ENCODE measurements around the gene TTC23L. TPM values are rescaled to one million over a fixed set of nuclear protein-coding genes. Genes with fewer than 3 reads are reported as not detected.

TTC23L gene
- total RNA-seq, 1 donor from 2014 or later: under 0.01 TPM

DNA sequence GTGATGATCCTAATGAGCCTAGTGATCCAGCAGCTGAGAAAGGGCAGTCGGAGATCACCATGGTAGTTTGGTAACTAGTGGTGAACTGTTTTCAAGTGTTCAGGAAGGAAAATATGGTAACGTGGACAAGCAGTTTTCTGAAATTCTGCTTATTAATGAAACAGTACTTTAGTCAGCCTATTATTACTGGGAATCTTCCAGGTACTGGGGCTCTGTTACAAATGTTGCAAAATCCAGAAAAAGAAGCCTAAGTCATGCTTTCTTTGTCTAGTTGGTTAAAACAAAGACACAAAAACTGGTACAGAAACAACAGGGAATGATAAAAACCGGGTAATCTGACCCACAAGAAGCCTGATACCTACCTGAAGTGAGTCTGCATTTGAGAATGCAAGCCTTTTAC is 18.2 kb downstream of the TTC23L start:
- TF ChIP-seq, protein P1, sequence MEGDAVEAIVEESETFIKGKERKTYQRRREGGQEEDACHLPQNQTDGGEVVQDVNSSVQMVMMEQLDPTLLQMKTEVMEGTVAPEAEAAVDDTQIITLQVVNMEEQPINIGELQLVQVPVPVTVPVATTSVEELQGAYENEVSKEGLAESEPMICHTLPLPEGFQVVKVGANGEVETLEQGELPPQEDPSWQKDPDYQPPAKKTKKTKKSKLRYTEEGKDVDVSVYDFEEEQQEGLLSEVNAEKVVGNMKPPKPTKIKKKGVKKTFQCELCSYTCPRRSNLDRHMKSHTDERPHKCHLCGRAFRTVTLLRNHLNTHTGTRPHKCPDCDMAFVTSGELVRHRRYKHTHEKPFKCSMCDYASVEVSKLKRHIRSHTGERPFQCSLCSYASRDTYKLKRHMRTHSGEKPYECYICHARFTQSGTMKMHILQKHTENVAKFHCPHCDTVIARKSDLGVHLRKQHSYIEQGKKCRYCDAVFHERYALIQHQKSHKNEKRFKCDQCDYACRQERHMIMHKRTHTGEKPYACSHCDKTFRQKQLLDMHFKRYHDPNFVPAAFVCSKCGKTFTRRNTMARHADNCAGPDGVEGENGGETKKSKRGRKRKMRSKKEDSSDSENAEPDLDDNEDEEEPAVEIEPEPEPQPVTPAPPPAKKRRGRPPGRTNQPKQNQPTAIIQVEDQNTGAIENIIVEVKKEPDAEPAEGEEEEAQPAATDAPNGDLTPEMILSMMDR (IDR thresholded peaks at IDR 0.05; ENCODE audit: insufficient read depth, low read length, severe bottlenecking): no peak
- no peak for FAIRE-seq
- Histone ChIP-seq H3K4me3 (ENCODE audit: low read depth, low read length) (no peak overlapping the region), H3K36me3 (ENCODE audit: control insufficient read depth, insufficient read depth, low read length) (no peaks in the 10 kb centered on the region), H3K27me3 (ENCODE audit: control insufficient read depth, insufficient read depth, low read length) (no peaks in the 10 kb centered on the region)
- DNase-seq (ENCODE audit: low read depth): no peak

DNA sequence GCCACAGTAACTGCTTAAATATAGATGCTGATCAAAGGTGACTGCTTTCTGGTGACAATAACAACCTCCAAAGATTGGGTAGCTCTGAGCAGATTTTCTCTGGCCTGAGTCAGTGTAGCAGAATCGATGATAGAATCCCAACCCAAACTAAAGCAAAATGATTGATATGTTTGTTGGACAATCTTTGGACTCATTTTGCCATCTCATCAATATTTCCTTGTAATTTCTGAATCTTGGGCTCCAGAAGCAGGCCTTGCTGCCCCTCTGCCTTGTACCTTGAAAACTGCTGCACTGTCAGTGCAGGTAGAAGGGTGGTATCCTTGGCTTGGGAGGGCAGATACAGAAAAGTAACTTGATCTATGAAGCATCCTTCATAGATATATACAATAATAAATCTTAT is 18.9 kb downstream of the TTC23L start:
- TF ChIP-seq, protein P1 (IDR thresholded peaks at IDR 0.05; ENCODE audit: insufficient read depth, low read length, severe bottlenecking): no peak
- DNase-seq (ENCODE audit: low read depth): no peak
- no peak overlapping the region for H3K4me3 ChIP-seq (ENCODE audit: low read depth, low read length)
- FAIRE-seq: no peak
- H3K27me3 ChIP-seq (ENCODE audit: control insufficient read depth, insufficient read depth, low read length): no peaks in the 10 kb centered on the region
- H3K36me3 ChIP-seq (ENCODE audit: control insufficient read depth, insufficient read depth, low read length): no peaks in the 10 kb centered on the region

DNA sequence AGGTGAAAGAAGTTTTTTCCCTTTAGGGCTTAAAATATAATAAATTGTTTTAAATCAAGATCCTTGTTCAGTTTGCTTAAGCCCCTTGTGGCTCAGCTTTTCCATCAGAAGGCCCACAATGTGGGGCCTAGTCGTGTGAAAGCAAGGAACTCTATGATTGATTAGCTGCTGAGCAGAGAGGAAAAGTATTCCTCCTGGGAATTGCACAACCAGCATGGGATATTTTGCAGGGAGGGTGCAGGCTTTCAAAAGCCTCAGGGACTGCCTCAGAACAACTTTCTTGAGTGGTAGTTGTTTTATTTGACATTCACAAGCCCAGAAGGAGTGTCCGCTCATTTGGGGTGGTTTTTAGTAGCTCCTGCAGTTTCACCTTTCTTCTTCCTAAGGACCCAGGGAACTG is 19.8 kb downstream of the TTC23L start:
- Histone ChIP-seq H3K36me3 (ENCODE audit: control insufficient read depth, insufficient read depth, low read length) (no peaks in the 10 kb centered on the region), H3K27me3 (ENCODE audit: control insufficient read depth, insufficient read depth, low read length) (no peaks in the 10 kb centered on the region), H3K4me3 (ENCODE audit: low read depth, low read length) (no peak overlapping the region)
- no peak for DNase-seq (ENCODE audit: low read depth)
- TF ChIP-seq, protein P1 (IDR thresholded peaks at IDR 0.05; ENCODE audit: insufficient read depth, low read length, severe bottlenecking): no peak
- FAIRE-seq: no peak

DNA sequence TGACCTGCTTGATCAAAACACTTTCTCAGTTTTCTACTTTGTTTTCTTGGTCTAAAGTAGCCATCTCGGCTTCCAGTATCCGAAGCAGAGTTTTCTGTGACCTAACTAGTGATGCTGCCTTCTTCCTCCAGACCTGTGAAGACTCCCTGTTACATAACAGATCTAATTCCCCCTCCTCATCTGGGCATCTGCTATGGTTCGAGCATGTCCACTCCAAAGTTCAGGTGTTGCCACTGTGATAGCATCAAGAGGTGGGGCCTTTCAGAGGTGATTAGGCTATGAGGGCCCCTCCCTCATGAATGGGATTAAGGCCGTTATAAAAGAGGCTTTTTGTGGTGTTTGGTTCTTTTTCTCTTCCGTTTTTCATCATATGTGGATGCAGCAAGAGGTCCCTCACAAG is 20.3 kb downstream of the TTC23L start:
- DNase-seq (ENCODE audit: low read depth): no peak
- Histone ChIP-seq H3K36me3 (ENCODE audit: control insufficient read depth, insufficient read depth, low read length) (no peaks in the 10 kb centered on the region), H3K4me3 (ENCODE audit: low read depth, low read length) (no peak overlapping the region), H3K27me3 (ENCODE audit: control insufficient read depth, insufficient read depth, low read length) (no peaks in the 10 kb centered on the region)
- FAIRE-seq: no peak
- TF ChIP-seq, protein P1 (IDR thresholded peaks at IDR 0.05; ENCODE audit: insufficient read depth, low read length, severe bottlenecking): no peak

DNA sequence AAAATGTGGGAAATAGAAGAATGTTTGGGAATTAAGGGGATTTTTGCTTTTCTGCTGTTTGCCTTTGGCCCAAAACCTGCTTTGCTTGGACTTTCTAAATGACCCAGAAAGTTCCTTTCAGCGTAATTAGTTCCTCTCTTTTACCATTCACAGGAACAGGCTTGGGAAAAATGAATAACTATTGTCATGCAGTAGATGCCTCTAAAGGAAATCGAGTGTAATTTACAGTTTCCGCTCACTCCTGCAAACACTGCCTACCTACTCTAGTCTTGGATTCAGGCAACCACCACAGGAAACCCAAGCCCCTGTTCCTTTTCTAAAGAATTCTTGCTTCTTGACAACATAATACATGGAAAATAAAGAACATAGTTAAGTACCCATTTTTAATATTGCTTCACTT is 25.0 kb downstream of the TTC23L start:
- H3K27me3 ChIP-seq (ENCODE audit: control insufficient read depth, insufficient read depth, low read length): no peaks in the 10 kb centered on the region
- no peaks in the 10 kb centered on the region for H3K36me3 ChIP-seq (ENCODE audit: control insufficient read depth, insufficient read depth, low read length)
- H3K4me3 ChIP-seq (ENCODE audit: low read depth, low read length): no peak overlapping the region
- FAIRE-seq: no peak
- TF ChIP-seq, protein P1 (IDR thresholded peaks at IDR 0.05; ENCODE audit: insufficient read depth, low read length, severe bottlenecking): no peak
- no peak for DNase-seq (ENCODE audit: low read depth)

DNA sequence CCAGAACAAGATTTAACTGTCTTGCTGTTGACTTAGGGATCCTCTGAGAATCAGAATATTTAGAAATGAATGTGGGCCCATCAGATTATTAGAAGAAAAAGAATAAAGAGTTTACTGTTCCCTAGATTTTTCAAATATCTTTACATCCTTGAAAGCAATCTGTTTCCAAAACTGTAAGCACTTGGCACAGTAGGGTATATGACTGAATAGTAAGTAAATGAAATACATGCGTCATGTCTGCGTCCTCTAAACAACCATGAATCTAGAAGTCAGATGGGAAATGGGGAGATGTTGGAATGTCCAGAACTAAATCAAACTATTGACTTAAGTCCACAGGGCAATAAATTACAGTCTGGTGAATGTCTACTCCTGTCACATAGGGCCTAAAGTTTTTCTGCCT is 26.1 kb downstream of the TTC23L start:
- no peak overlapping the region for H3K4me3 ChIP-seq (ENCODE audit: low read depth, low read length)
- TF ChIP-seq, protein P1 (IDR thresholded peaks at IDR 0.05; ENCODE audit: insufficient read depth, low read length, severe bottlenecking): no peak
- H3K27me3 ChIP-seq (ENCODE audit: control insufficient read depth, insufficient read depth, low read length): no peaks in the 10 kb centered on the region
- FAIRE-seq (no peak), DNase-seq (ENCODE audit: low read depth) (no peak)
- H3K36me3 ChIP-seq (ENCODE audit: control insufficient read depth, insufficient read depth, low read length): no peaks in the 10 kb centered on the region

Data from bronchial epithelial cell (primary cell).